NCI-H345 (cell line): ENCODE results near the gene PTGIS.
A peak's percentile ranks its signal among the peaks of the same experiment; 100 is the strongest.

ENCODE experiments used
- DNase-seq: peaks from one replicate; lab custom pipeline; 2025; lab: John Stamatoyannopoulos, UW

PTGIS gene

DNA sequence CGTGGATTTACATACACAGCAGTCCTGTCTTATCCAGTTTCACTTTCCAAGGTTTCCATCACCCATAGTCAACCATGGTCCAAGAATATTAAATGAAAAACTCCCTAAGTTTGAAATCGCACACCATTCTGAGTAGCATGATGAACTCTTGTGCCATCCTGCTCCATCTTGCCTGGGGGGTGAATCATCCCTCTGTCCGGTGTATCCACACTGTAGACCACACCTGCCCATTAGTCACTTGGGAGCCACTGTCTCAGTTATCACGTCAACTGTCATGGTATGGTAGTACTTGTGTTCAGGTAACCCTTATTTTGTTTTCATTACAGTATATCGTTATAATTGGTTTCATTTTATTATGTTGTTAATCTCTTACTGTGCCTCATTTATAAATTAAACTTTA, 38.5 kb downstream of the PTGIS start:
- DNase-seq = no peak

DNA sequence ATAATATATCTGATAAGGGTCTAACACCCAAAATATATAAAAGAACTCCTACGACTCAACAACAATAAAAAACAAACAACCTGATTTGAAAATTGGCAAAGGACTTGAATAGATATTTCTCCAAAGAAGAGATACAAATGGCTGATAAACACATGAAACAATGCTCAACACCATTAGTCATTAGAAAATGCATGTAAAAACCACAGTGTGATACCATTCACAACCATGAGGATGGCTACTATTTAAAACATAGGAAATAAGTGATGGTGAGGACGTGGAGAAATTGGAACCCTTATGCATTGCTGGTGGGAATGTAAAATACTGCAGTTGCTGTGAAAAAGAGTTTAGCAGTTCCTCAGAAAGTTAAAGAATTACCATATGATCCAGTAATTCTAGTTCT, 41.4 kb downstream of the PTGIS start:
- DNase-seq = no peak

DNA sequence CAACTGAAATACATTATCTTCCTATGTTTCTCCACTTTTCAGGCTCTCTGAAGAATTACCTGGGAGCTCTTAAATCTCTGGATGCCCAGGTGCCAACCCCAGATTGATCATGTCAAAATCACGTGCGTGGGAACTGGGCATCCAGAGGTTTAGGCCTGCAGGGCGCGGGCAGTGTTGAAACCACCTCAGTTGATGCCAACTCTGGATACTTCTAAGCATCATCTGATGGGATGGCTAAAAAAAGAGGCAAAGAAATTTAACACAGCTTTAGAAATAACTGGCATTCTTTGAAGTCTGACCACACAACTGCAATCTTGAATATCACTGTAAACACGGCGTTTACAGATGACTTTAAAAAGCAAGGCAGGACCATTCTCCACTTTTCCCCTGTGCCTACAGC, 41.9 kb downstream of the PTGIS start:
- DNase-seq = no peak

DNA sequence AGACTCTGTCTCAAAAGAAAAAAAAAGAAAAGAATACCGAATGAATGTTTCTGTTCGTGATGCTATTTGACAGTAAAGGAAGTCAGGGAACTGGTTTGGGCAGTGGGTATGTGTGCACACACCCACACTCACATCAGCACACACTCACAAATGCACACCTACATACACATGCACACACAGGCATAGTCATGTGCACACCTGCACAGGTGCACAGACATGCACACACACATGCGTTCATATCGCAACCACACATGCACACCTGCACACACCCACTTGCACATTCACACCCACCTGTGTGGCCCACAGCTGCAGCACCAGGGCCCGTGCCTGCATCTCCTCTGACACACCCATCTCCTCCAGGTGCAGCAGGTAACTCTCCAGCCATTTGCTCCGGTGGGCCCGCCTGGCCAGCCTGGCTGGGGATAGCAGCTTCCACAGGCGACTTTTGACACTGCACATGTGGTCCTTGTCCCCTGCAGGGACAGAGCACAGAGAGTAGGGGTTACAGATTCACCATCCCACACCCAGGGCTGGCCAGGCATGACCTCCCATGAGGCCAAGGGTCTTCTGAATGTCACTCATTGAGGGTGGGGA, 44.1 kb downstream of the PTGIS start:
- DNase-seq = no peak

DNA sequence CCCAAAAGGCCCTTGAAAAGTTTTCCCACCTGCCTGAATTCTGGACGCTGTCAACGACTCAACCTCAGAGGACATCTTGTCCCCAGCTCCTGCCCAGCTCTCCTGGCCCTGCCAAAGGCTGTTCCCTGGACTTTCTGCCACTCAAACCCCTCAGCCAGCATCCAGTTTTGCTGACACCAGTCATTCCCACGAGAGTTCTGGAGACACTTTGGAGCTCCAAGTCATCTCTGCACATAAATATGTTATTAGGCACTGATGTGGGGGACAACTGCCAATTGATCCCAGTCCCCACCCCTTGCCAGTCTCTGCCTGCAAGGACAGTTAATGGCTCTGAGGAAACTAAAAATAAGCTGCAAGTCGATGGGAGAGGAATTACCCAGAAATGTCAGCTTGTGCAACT, 46.6 kb downstream of the PTGIS start:
- no peak for DNase-seq

DNA sequence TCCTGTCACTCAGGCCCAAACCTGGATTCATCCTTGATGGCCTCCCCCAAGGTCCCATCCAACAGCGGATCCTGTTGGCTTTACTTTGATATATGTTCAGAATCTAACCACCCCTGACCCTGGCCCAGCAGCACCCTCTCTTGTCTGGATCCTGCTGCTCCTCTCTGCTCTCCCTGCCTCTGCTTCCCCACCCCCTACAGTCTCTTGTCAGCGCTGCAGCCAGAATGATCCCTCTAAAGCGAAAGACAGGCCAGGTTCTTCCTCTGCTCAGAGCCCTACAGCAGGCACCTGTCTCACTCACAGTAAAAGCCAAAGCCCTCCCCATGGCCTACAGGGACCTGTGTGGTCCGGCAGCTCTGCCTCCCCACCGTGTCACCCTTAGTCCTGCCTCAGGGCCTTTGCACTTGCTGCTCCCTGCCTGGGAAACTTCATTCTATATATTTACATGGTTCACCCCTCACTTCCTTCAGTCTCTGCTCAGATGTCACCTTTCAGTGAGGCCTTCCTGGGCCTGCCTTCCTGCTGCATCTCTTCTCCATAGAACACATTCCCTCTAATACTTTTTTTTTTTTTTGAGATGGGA, 48.1 kb downstream of the PTGIS start:
- no peak for DNase-seq

DNA sequence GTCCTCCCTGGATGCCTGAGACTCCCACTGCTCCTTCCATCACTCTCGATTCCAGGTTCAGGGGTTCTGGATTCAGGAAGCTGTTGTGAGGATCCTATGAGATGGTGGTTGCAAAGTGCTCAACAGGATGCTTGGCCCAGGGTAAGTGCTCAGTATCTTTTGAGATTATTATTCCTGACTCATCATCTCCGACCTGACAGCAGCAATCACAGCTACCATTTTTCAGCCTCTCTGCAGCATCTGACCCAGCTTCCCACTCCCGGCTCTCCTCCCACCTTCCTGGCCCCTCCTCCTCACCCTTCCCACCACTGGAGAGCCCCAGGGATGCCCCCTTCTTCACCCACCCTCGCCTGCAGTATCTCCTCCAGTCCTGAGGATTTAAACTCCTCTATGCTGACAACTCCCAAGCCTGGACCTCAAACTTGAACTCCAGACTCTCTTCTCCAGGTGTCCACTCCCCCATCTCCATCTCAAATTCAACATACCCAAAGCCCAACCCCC, 48.7 kb downstream of the PTGIS start:
- DNase-seq = no peak

DNA sequence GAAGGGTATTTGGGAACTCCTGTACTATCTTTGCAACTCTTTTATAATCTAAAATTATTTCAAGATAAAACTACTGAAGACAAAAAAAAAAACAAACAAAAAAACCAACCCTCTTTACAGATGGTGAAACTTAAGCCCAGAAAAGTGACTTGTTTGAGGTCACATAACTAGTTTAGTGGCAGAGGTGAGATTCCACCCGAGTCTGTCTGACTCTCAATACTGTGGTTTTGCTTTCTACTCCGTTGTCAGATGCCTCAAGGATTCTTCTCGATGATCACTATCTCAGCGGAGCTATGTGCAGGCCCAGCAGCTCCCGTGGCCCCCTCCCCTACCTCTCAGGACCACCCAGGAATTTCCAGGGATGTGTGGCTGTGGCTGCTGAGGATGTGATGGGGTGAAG, 49.4 kb downstream of the PTGIS start:
- no peak for DNase-seq

DNA sequence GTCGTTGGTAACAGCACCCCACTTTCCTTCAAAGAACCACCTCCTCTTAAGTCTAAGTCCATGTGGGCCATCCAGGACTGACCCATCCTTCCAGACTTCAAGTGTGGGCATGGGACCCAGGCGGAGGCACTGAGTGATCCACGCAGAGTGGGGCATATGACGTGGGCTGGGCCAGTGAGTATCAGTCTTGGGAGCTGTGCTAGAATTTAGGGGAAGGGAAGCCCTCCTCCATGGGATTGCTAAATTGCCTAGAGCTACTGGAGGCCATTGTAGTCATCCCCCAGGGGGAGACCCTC, 50.2 kb downstream of the PTGIS start:
- DNase-seq = no peak

DNA sequence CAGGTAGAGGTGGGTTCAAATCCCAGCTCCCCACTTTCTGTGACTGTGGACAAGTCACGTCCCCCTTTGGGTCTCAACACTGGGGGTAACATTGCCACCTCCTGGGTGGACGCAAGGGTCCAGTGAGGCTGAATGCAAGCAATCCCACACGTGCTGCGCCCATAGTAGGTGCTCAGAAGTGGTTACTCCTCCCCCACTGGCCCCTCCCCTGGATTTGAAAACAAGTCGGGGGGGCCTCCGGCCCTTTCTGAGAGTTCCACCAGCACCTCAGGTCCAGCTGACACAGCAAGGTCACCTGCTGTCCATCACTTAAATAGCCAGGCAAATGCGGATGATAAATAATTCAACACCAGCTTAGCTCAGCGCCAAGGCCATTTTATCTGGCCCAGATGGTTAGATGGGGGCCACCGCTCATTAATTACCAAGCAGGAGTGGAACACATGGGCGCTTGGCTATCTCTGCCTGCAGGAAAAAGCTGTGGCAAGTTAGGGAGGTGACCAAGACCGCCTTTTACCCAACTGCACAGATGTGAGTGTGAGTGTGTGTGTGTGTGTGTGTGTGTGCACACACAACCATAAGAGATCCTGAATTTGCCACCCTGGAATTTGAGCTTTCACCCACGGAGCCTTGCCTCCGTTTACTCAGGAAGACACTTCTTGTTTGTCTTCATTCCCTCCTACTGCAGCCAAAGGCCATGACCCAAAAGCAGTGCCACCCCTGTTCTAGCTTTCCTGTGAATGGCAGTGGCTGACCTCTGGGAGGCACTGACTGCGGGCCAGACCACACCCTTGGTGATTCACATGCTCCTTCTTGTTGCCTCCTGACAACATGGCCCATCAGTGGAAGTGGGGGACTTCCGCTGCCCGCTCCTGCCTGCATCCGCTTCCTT, 50.8 kb downstream of the PTGIS start:
- DNase-seq = no peak

DNA sequence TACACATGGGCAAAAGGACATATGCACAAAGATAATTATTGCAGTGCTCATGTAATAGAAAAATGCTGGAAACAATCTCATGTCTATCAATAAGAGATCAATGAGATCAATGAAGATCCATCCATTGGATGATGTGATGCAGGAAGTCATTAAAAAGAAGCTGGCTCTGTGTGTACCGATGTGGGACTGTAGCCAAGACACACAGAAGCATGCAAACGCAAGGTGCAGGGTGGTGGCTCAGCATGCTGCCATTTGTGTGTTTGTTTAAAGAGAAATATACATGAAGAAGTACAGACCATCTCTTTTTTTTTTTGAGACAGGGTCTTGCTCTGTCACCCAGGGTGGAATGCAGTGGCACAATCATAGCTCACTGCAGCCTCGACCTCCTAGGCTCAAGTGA, 52.4 kb downstream of the PTGIS start:
- peak; percentile 68 for DNase-seq

DNA sequence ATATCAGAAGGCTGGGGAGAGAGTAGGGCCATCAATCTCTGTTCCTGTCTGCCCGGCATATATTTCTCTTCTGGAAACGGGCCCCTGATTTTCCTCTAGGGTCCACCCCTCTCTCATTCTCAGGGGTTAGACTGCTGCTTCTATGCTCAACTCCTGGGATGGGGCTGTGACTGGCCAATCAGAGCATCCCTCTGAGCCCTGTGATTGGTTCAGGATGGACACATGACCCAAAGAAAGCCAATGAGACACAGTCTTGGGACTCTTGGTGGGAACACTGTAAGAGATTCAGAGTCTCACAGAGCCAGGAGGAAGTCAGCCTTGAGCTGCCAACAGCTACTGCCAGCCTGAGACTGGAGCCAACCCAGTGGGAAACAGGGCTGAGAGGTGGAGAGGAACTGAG, 54.4 kb downstream of the PTGIS start:
- no peak for DNase-seq

DNA sequence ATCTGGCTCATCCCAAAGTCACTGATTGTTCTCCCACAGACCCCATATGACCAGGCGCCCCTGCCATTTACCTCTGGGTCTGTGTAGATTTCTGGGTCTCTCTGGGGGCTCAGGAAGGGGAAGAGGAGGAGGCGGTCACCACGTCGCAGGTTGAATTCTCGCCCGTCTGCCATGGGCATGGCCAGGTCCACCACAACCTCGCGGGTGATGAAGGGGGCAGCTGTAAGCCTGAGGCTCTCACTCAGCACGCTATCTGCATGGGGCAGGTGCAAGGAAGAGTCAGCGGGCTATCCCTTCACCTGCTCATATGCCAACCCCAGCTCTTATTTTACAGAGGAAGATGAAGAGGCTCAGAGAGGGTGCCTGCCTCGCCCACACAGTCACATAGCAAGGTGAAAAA, 54.9 kb downstream of the PTGIS start:
- DNase-seq = no peak

DNA sequence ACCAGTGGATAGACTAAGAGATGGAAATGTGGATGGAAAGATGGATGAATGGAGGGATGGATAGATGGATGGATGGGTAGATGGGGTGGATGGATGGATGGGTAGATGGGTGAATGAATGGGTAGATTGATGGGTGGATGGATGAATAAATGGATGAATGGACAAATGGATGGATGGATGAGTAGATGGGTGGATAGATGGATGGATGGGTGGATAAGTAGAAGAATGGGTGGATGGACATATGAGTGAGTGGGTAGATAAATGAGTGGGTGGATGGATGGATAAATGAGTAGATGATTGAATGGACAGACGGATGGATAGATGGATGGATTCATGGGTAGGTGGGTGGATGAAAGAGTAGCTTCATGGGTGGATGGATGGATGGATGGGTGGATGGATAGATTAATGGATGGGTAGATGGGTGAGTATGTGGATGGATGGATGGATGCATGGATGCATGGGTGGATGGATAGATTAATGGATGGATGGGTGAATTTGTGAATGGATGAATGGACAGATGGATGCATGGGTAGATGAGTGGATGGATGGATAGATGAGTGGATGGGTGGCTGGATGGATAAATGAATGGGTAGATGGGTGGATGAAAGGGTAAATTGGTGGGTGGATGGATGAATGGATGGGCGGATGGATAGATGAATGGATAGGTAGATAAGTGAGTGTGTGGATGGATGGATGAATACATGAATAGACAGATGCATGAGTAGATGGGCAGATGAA, 56.0 kb downstream of the PTGIS start:
- DNase-seq = no peak

DNA sequence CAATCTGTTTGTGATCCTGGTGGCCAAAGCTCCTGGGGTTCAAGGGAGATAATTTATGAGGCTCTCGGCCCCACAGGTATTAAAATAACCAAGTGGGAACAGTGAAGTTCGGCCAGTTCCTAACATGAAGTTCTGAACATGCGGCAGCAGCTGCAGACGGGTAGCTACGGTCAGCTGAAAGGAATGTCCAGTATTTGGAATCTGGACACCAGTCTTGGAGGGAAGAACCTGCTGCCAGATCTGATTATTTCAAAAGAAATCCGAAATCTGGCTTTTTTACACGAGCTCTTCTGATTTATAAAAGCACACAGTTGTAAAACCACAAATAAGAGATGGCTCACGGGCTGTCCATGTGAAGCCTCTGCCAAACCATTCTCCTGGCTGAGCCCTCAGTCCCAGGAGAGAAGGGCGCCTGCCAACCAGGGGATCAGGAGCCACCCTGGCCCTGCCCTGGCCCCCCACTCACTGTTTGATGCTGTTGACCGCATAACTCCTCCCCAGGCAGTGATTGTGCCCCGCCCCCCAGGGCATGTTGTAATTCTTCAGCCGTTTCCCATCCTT, 57.3 kb downstream of the PTGIS start:
- no peak for DNase-seq

DNA sequence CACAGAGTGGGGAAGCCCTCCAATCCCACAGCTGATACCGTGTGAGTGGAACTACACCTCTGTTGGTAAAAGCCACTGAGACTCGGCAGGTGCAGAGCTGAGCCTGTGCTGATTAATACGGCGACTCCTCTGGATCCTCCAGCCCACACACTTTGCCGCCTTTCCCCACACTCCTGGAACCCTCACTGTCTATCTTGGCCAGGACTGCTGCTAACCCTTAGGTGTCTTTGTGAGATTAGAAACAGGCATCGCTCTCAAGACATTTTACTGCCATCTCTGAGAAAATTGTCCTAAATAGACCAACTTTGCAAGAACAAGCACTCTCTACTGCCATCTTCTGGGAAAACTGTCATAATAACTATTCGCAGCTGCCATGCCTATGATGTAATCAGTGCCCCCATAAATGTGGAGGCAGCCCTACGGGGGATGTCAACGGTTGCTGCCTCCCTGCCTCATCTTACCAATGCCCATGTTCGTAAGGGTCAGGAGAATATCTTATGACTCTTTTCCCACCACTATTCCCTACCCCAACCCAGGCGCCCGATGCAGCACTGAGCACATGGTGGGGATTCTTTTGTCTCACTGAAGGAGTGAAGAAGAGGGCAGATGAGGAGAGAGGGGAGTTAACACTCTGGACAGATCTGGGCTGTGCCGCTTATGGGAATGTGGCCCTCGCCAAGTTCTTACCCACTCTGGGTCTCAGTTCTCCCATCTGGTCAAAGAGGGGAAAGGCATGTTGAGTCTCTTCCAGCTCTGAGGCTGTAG, 59.3 kb downstream of the PTGIS start:
- DNase-seq = peak; percentile 48

DNA sequence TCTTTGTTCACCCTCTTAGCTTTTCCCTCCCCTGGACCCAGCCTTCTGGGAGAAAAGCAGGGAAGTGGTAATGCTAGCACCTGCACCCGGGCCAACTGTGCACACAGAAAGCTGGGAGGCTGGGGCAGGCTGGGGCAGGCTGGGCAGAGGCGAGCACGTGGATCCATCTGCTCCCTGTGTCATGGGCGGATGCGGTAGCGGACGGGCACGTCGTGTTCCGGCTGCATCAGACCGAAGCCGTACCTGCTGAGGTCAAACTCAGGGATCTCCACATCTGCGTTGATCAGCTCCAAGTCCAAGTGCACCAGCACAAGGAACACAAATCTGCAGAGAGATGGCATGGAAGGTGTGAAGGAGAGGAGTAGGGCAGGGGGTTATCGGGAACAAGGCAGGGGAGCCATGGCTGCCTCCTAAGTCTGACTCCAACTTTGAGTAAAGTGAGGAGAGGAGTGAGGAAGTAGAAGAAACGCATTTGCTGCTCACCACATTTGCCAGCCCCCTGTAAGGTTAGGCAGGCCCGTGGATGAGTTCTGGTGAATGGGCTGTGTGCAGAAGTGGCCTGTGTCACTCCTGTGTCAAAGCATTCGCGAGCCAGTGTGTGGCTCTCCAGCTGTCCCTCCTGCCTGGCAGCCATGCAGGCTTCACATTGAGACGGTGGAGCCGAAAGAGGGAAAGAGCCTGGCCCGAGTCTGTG, 60.0 kb downstream of the PTGIS start:
- DNase-seq = peak; percentile 35

DNA sequence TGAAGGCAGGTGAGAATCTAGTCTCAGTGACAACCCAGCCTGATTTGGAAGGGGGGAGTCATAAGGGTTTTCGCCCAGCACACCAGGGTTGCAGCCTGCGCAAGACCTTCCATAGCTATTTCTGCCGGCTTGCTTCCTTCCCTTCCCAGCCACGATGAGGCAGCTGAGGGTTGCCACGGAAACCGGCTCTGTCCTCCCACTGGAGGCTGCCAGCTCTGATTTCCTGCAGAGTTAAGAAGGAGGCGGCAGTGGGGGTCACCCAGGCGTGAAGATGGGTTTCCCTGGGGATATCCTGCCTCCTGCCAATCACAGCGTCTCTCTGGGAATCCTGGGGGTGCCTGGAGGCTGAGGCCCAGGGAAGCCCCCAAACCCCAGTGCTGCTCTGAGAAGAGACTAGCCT, 62.4 kb downstream of the PTGIS start:
- DNase-seq = peak; percentile 79

DNA sequence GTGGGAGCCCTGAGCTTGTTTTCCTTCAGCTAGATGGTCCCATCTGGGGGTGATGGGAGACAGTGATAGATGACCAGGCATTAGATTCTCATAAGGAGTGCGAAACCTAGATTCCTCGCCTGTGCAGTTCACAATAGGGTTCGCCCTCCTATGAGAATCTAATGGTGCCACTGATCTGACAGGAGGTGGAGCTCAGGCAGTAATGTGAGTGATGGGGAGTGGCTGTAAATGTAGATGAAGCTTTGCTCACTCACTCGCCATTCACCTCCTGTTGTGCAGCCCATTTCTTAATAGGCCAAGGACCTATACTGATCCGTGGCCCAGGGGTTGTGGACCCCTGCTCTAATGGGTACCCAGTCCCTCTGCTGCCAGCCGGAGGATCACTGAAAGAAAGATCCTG, 64.8 kb downstream of the PTGIS start:
- DNase-seq = no peak

DNA sequence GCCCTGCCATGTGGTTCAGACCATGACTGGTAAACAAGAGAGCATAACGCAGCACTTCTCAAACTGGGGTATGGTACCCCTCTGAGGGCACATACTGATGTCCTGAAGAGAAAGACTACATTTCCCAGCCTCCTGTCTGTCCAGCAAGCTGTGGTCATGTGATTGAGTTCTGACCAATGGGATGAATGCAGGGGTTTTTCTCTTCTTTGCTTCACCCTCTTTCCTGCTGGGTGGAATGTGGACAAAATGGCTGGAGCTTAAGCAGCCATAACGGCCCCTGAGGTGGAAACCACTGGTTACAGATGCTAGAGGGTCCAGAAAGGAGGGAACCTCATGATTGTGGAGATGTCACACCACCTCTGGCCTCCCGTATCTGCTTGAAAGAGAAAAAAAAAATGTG, 66.0 kb downstream of the PTGIS start:
- no peak for DNase-seq

DNA sequence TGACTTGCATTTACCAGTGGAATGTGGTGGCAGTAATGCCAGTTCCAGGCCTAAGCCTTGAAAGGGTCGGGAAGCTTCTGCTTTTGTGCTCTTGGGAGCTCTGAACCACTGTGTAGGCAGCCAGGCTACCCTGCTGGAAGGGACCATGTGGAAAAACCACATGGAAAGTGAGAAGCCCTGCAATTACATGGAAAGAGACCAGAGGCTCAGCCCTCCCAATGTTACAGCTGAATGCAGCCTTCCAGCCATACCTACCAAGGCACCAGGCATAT, 70.6 kb downstream of the PTGIS start:
- no peak for DNase-seq
